Upper lobe of right lung (tissue), 1 donor: ENCODE data around the gene PPM1A. TPM values are rescaled to one million over a fixed set of nuclear protein-coding genes. Genes with fewer than 3 reads are reported as not detected.

Experiments used
- ATAC-seq: fragments of 200-7000 bp; cut with Tn5 transposase; one replicate; pipeline ENCODE4 v1.9.1; 2020; ENCODE audit warnings: mild to moderate bottlenecking, moderate library complexity
- DNase-seq: peaks from one replicate; pipeline ENCODE4 v3.0.0-alpha.2; 2020
- H3K27ac ChIP-seq: fragments of 200-600 bp; one replicate; pipeline ENCODE4 v1.8.0; 2022
- H3K27me3 ChIP-seq: fragments of 200-600 bp; one replicate; pipeline ENCODE4 v1.8.0; 2022; ENCODE audit warnings: mild to moderate bottlenecking
- H3K36me3 ChIP-seq: fragments of 200-600 bp; one replicate; pipeline ENCODE4 v1.8.0; 2022
- H3K4me1 ChIP-seq: fragments of 200-600 bp; one replicate; pipeline ENCODE4 v1.8.0; 2022
- H3K4me3 ChIP-seq: fragments of 200-600 bp; one replicate; pipeline ENCODE4 v1.8.0; 2022; ENCODE audit warnings: mild to moderate bottlenecking
- H3K9me3 ChIP-seq: fragments of 200-600 bp; one replicate; pipeline ENCODE4 v1.8.0; 2022
- intact Hi-C: fragments of 100-400 bp; cut with DNase I; formaldehyde crosslinking; loops from one replicate; pipeline ENCODE4 v1.11.0; 2022
- total RNA-seq: library from RNA; stranded (reverse); fragmentation: NEBNext Ultra II Directional; extraction: Animal tissue kit (Norgen Biotek cat#: 25700); gene quantifications from one replicate; pipeline ENCODE4 v1.2.1, GENCODE V29; 2021
- TF ChIP-seq, protein P1 (sequence below): fragments of 200-600 bp; IDR thresholded peaks from one replicate; pipeline ENCODE4 v1.8.0; 2022; ENCODE audit warnings: antibody characterized with exemption
- donor health status: DM: no; HTN: yes; CAD: no; lungs with severe emphysema.

Gene PPM1A
- total RNA-seq, 1 donor from 2014 or later: 50.2 TPM

DNA sequence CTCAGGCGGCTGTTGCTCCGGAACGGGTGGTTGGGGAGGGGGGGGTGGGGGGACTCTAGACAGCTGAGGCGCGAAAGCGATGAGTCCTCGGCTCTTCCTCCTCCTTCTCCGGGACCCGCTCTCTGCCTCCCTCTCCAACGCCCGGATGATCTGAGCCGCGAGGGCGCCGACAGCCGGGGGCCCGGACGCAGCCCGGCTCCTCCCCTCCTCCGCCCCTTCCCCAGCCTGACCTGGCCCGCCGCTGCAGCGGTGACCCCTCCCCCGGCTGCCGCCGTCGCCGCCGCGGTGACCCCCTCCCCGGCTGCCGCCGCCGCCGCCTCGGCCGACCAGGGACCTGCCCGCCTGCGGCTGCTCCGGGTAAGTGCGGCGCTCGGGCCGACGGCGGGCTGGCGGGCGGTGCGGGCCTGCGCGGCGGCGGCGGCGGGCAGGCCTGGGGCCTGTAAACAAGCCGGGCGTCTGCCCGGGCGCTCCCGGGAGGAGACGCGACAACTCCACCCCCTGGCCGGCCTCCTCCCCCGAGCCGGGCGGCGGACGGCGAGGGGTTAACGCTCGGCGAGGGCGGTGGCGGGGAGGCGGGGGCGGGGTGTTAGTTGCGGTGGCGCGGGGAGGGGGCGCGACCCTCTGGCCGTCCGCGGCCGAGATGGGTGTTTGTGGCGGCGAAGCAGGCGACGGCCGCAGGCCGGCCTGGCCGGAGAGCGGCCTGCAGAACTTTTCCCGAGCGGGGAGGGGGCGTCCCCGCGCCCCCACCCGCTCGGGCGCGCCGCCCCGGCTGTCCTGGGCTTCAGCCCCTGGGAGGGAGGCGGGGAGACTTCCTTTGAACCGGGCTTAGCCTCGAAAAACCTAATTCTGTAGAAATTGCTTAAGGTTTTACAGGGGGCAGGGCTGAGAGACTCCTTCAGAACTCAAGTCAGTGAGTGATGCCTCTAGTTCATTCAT is 568 bp downstream of the PPM1A start:
- H3K9me3 ChIP-seq: no peaks in the 10 kb centered on the region
- no peaks in the 10 kb centered on the region for H3K36me3 ChIP-seq
- DNase-seq (peak; percentile 90), ATAC-seq (peak; percentile 64)
- TF ChIP-seq, protein P1, sequence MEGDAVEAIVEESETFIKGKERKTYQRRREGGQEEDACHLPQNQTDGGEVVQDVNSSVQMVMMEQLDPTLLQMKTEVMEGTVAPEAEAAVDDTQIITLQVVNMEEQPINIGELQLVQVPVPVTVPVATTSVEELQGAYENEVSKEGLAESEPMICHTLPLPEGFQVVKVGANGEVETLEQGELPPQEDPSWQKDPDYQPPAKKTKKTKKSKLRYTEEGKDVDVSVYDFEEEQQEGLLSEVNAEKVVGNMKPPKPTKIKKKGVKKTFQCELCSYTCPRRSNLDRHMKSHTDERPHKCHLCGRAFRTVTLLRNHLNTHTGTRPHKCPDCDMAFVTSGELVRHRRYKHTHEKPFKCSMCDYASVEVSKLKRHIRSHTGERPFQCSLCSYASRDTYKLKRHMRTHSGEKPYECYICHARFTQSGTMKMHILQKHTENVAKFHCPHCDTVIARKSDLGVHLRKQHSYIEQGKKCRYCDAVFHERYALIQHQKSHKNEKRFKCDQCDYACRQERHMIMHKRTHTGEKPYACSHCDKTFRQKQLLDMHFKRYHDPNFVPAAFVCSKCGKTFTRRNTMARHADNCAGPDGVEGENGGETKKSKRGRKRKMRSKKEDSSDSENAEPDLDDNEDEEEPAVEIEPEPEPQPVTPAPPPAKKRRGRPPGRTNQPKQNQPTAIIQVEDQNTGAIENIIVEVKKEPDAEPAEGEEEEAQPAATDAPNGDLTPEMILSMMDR: no peak
- H3K27me3 ChIP-seq: no peaks in the 10 kb centered on the region
- H3K27ac ChIP-seq: peak overlapping the region; percentile 94
- H3K4me1 ChIP-seq: peaks cover 41% of the 10 kb centered on the region
- intact Hi-C loops: no loop called here
- H3K4me3 ChIP-seq: peak overlapping the region; percentile 65

DNA sequence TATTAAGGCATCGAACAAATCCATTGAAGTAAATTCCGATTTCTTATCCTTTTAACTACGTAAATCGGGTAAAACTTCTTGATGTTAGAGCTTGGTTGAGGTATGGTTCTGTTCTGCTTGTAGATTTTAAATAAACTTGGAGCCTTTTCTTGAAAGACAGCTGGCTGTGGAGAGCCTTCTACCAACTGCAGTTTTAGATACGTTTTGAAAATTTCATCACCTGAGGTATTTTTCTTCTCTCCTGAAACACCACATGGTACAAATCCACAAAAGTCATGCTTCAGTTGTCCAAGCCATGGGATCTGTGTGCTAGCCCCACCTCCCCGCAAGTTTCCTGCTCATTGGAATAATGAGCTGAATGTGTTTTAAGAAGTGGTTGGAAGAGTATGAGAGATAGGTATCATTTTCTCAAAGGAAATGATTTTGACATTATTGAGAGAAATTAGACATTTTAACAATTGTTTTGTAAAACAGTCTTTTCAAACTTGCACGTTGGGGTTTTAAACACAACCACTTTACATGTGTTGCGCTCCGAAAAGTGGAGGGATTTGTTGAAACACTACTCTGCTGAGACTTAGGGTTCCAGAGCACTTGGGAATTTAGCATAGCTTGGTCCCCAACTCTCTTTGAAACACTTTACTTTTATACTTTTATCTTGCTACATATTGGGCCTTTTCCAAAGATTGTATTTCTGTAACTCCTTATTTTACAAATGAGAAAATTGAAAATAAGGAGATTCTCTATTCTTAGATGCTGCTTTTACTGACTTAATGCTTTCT is 1.4 kb downstream of the PPM1A start:
- no peaks in the 10 kb centered on the region for H3K27me3 ChIP-seq
- intact Hi-C loops: no loop called here
- H3K36me3 ChIP-seq: no peaks in the 10 kb centered on the region
- H3K27ac ChIP-seq: peak overlapping the region; percentile 94
- H3K4me3 ChIP-seq: peak overlapping the region; percentile 65
- TF ChIP-seq, protein P1: no peak
- no peaks in the 10 kb centered on the region for H3K9me3 ChIP-seq
- no peak for DNase-seq
- no peak for ATAC-seq
- peaks cover 42% of the 10 kb centered on the region for H3K4me1 ChIP-seq

DNA sequence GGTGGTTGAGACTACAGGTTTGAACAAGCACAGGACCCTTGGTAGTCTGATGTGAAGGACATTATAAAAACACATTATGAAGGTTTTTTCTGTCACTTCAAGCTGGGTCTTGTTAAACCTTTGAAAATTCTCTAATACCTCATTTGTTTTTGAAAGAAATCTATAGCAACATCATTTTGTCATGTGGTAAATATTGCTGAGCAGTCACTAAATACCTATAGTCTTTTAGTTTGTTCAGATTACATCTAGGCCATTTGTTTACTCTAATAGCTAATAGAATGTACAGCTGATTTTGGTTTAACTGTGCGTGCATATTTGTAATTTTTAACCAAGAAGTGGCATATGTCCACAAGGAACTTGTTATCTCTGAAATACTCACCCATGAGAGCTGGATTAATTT is 2.9 kb downstream of the PPM1A start:
- ATAC-seq: no peak
- H3K27ac ChIP-seq: no peak overlapping the region
- intact Hi-C loops: no loop called here

DNA sequence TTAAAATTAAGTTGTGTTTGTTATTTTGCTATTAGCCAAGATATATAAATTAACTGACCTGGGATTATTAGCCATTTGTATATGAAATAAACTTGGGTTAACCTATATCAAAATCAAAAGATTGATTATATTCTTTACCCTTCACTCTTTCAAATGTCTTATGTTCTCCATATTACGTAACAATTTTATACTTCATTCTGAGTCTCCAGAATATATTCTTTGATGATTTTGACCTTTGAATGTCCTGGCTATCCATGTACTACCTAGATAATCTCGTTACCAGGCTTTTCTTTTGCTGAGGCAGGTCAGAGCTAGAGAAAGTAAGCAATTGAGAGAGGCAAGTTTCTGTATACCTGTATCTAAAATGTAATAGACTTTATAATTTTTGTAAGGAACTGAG is 3.6 kb downstream of the PPM1A start:
- Histone ChIP-seq H3K9me3 (no peaks in the 10 kb centered on the region), H3K4me1 (peaks cover 42% of the 10 kb centered on the region), H3K36me3 (no peaks in the 10 kb centered on the region), H3K27me3 (no peaks in the 10 kb centered on the region), H3K27ac (no peak overlapping the region), H3K4me3 (no peak overlapping the region)
- intact Hi-C loops: no loop called here
- no peak for ATAC-seq
- DNase-seq: no peak
- TF ChIP-seq, protein P1: no peak

More for the DNA sequence above, 2.9 kb downstream of the PPM1A start:
- Histone ChIP-seq H3K36me3 (no peaks in the 10 kb centered on the region), H3K4me3 (no peak overlapping the region), H3K4me1 (peaks cover 42% of the 10 kb centered on the region), H3K9me3 (no peaks in the 10 kb centered on the region), H3K27me3 (no peaks in the 10 kb centered on the region)
- TF ChIP-seq, protein P1: no peak
- DNase-seq: no peak

DNA sequence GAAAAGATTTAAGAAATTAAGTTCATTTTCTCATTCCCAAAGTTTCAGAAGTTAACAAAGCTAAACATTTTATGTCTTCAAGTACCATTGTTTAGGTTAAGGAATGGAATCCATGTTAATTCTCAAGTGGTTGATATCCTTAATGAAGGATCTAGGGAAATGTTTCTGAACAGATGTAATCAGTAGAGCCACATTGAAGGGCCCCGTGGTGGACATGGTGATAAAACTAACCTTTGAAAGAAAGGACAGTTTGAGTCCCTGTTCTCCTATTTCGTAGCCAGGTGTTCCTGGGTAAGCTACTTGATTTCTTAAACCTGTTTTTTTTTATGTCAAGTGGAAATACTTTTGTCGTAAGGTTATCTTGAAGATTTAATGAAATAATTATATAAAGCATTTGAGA is 4.6 kb downstream of the PPM1A start:
- intact Hi-C loops: no loop called here
- ATAC-seq (no peak), DNase-seq (no peak)
- TF ChIP-seq, protein P1: no peak
- no peak overlapping the region for H3K27ac ChIP-seq
- no peaks in the 10 kb centered on the region for H3K36me3 ChIP-seq
- H3K9me3 ChIP-seq: no peaks in the 10 kb centered on the region
- peaks cover 45% of the 10 kb centered on the region for H3K4me1 ChIP-seq
- H3K4me3 ChIP-seq: no peak overlapping the region
- H3K27me3 ChIP-seq: no peaks in the 10 kb centered on the region
